ENCODE measurements around the gene SLC35G6.
"Not testable (repeated sequence)": the region's sequence is repeated elsewhere in the genome, so short reads cannot be mapped to it uniquely, and the experiment has no call there.

SLC35G6 gene

GRCh38 chr17:7460850-7461660 is 20.2 kb upstream of the SLC35G6 start:
- no peak for FAIRE-seq

DNA sequence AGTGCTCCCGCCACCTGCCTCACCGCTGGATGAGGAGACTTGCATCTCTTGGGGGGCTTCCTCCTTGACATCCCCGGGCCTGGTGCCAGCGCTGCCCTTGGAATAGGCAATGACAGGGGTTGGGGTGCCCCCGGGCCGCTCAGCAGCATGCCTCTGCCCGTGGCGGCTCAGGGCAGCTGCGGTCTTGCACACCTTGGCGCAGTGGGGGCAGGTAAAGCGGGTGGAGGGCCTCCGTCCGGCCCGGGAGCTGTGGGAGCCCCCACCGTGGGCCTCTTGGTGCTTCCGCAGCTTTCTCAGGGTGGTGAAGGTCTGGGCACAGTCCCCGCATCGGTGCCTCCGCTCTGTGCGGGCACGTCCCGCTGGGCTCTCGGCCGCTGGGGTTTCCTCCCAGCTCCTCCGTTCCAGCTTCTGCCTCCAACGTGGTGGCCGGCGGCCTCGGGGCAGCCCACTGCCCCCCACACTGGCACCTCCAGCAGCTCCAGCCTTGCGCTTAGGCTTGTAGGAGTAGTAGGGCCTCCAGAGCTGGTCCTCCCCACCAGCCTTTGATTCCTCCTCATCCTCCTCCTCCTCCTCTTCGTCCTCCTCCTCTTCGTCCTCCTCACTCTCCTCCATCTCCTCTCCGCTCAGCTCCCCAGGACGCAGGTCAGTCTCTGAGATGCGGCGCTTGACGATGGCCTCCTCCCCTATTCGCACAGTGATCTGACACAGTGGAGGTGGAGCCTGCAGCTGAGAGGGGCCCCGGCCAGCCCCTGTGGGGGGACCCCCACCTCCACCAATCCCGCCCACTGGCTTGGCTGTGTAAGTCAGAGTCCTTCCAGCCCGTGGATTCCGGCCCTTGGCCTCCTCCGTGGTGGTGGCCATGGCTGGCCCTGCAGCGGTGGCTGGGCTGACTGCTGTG is 18.5 kb upstream of the SLC35G6 start:
- FAIRE-seq: no peak

DNA sequence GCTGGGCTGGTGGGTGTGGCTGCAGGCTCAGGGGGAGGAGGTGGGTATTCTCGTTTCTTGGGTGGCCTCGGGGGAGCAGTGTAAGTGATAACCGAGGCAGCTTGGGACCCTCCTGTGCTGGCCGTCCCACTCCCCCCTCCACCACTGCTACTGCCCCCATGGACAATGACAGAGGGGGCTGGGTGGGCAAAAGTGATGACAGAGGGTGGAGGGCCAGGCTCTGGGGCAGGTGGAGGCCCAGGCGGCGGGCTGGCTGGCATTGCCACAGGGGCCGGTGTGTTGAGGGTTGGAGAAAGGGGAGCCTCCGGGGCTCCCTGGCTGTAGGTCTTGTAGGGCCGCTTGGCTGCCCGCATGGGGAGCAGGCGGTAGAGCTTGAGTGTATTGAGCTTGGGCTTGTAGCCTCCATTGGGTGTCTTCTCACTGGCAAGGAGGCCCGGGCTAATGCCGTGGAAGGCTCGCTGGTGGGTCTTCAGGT is 17.8 kb upstream of the SLC35G6 start:
- FAIRE-seq: no peak

- FAIRE-seq: no peak
Measured at GRCh38 chr17:7464081-7464480, 17.2 kb upstream of the SLC35G6 start.

GRCh38 chr17:7465597-7466275 is 15.5 kb upstream of the SLC35G6 start:
- no peak for FAIRE-seq

DNA sequence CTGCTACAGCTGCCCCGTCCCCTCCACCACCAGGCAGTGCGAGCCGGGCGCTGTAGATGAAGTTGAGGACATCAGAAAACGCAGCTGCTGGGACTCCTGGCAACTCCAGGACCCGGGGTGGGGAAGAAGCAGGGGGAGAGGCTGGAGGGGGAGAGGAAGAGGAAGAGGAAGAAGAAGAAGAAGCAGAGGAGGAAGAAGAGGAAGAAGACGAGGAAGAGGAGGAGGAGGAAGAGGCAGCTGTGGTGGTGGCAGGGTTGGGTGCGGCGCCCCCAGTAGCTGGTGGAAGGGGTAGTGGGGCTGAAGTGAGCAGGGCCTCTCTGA is 15.0 kb upstream of the SLC35G6 start:
- FAIRE-seq: no peak

- no peak for FAIRE-seq
Measured at GRCh38 chr17:7466639-7467341, 14.5 kb upstream of the SLC35G6 start.

GRCh38 chr17:7467498-7467897 is 13.7 kb upstream of the SLC35G6 start:
- FAIRE-seq: no peak

DNA sequence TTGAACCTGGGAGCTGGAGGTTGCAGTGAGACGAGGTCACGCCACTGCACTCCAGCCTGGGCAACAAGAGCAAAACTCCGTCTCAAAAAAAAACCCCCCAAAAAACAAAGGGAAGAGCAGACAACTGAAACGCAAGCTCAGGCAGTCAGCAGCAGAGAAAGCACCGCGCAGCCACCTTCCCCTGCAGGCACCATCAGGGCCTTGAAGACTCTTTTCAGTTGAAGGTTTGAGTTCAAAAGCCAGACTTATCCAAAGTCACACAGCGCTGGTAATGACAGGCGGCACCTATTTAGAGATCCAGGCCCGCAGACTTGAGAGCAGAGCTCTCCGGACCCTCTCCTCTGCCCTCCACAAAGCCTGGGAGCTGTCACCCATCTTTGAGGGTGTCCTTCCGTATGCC is 13.0 kb upstream of the SLC35G6 start:
- no peak for FAIRE-seq

DNA sequence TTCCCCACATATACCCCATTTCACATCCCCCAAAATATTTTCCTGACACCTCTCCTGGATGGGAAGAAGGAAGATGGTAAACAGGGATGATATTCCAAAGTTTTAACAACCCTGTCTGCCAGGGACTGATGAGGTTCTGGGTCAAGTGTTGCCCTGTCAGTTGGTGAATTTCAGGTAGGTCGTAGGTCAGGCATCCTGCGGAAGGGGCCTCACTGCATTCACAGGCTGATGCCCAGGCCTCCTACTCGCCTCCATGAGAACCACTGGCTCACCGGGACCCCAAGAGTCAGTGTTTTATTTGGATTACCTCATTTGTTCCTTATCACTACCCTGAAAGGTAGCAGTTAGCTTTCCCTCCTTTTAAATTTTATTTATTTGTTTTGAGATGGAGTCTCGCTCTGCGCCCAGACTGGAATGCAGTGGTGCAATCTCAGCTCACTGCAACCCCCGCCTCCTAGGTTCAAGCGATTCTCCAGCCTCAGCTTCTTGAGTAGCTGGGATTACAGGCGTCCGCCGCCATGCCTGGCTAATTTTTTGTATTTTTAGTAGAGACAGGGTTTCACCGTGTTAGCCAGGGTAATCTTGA is 12.3 kb upstream of the SLC35G6 start:
- no peak for FAIRE-seq

GRCh38 chr17:7469843-7470242 is 11.4 kb upstream of the SLC35G6 start:
- FAIRE-seq: not testable (repeated sequence)

DNA sequence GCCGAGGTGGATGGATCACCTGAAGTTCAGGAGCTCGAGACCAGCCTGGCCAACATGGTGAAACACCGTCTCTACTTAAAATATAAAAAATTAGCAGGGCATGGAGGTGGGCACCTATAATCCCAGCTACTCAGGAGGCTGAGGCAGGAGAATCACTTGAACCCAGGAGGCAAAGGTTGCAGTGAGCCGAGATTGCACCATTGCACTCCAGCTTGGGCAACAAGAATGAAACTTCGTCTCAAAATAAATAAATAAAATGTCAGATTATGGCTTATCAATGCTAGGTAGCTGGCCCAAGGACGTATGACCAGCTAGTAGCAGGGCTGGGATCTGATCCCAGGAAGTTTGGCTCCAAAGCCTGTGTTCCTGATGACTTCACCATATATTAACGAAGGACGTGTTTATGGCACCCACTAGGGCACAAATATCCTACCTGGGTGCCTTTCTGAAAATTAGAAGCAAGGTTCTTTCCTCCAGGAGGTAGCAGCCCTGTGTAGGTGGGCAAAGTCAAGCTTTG is 10.7 kb upstream of the SLC35G6 start:
- not testable (repeated sequence) for FAIRE-seq

DNA sequence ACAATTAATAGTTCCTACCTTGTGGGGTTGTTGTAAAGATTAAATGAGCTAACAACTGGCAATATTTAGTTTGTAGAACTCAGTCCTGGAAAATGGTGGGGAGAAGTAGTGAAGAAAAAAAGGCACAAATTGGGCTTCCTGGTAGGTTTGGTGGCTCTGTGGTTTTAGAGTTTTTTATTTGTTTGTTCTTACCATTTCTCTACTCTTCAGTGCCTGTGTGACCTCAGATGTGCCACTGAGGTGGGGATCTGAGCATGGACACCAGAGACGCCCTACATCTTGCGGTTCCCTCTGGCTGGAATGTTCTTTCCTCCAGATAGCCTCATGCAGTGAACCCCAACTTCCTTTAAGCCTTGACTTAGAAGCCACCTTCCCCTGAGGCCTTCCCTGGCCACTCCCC is 9.5 kb upstream of the SLC35G6 start:
- no peak for FAIRE-seq

- not testable (repeated sequence) for FAIRE-seq
Measured at GRCh38 chr17:7474767-7475166, 6.5 kb upstream of the SLC35G6 start.

GRCh38 chr17:7475764-7476422 is 5.4 kb upstream of the SLC35G6 start:
- FAIRE-seq: no peak

- no peak for FAIRE-seq
Measured at GRCh38 chr17:7476494-7476893, 4.8 kb upstream of the SLC35G6 start.

DNA sequence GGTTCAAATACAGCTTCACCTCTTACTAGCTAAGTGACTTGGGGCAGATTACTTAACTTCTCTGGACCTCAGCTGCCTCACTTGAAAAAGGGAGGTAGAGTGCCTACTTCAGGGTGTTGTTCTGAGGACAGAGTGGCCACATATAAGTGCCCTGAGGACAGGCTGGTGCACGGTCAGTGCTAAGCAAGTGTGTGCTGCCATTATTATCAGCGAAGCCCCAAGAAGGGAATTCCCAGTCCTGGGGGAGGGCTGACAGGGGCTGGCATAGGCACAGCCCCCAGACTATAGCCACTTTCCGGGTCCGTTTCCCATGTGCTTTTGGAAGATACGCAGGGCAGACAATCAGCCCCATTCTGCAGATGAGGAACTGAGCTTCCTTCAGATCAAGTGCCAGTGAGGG is 4.3 kb upstream of the SLC35G6 start:
- FAIRE-seq: no peak

- FAIRE-seq: no peak
Measured at GRCh38 chr17:7477392-7478275, 3.6 kb upstream of the SLC35G6 start.

GRCh38 chr17:7478276-7479212 is 2.7 kb upstream of the SLC35G6 start:
- FAIRE-seq: no peak
